GM12878 (cell line): ENCODE measurements around the gene PREX1. TPM values are rescaled to one million over a fixed set of nuclear protein-coding genes. Genes with fewer than 3 reads are reported as not detected.

ENCODE experiments used
- ATAC-seq: fragments of 200-7000 bp; cut with Tn5 transposase; 3 replicates; pipeline ENCODE4 v1.9.1; 2020; ENCODE audit warnings: mild to moderate bottlenecking, moderate library complexity
- BruUV-seq: library from RNA; stranded (reverse); fragments of 400-500 nt; replicated peaks from 2 replicates; lab custom pipeline; 2021; lab: Mats Ljungman, UMichigan
- CTCF ChIA-PET: fragments of 300-600 bp; sonication (Branson Sonifier 250); formaldehyde crosslinking; extraction: SDS; loops from one replicate; lab custom pipeline; 2021; ENCODE audit warnings: inconsistent platforms; lab: Yijun Ruan, JAX
- POLR2A ChIA-PET: fragments of 350-600 bp; formaldehyde crosslinking; extraction: SDS; loops from one replicate; lab custom pipeline; 2021; ENCODE audit warnings: inconsistent platforms; lab: Charles Lee
- RAD21 ChIA-PET: fragments of 300-600 bp; sonication (Branson Sonifier 250); formaldehyde crosslinking; loops from one replicate; lab custom pipeline; 2023; ENCODE audit warnings: antibody characterized with exemption; ENCODE audit not compliant: unreplicated experiment; lab: Charles Lee
- SMC1A ChIA-PET: fragments of 300-600 bp; sonication (Branson Sonifier 250); formaldehyde crosslinking; loops from one replicate; lab custom pipeline; 2023; ENCODE audit not compliant: unreplicated experiment, uncharacterized antibody; lab: Charles Lee
- DNase-seq: peaks from one replicate; pipeline ENCODE4 v3.0.0-alpha.2; 2011; ENCODE audit warnings: low read depth, low spot score
- FAIRE-seq: peaks from 3 replicates; lab custom pipeline; 2011; peaks lifted over from hg19 to GRCh38; lab: Jason Lieb, UNC
- H2AFZ ChIP-seq: 2 replicates; pipeline ENCODE4 v1.6.0; 2011; ENCODE audit warnings: low read depth, low read length, control low read depth; ENCODE audit not compliant: control insufficient read depth
- H3K27ac ChIP-seq: 2 replicates; pipeline ENCODE4 v1.5.1; 2011; ENCODE audit warnings: control low read depth; ENCODE audit not compliant: control insufficient read depth, insufficient read depth
- H3K27me3 ChIP-seq, 2 experiments: replicated peaks in 1 of 2; 2 replicates each; pipeline versions ENCODE4 v1.6.0 to v1.6.1; 2011; ENCODE audit warnings: low read length in 1 of 2; ENCODE audit not compliant: control insufficient read depth in 2 of 2, insufficient read depth in 2 of 2
- H3K36me3 ChIP-seq, 2 experiments: 2 replicates each; pipeline ENCODE4 v1.5.1; 2011; ENCODE audit warnings: low read length in 1 of 2; ENCODE audit not compliant: control insufficient read depth in 2 of 2, insufficient read depth in 2 of 2
- H3K4me1 ChIP-seq: 2 replicates; pipeline ENCODE4 v1.6.1; 2011; ENCODE audit warnings: mild to moderate bottlenecking, low read length, moderate library complexity, mixed read lengths; ENCODE audit not compliant: control insufficient read depth, insufficient read depth
- H3K4me2 ChIP-seq: 2 replicates; pipeline ENCODE4 v1.6.0; 2011; ENCODE audit warnings: control low read depth; ENCODE audit not compliant: control insufficient read depth, insufficient read depth
- H3K4me3 ChIP-seq: fragments of 200-600 bp; sonication (generic); 2 replicates; pipeline ENCODE4 v1.5.1; 2016
- H3K79me2 ChIP-seq: 2 replicates; pipeline ENCODE4 v1.6.0; 2011; ENCODE audit warnings: low read length; ENCODE audit not compliant: control insufficient read depth, insufficient read depth
- H3K9ac ChIP-seq: 2 replicates; pipeline ENCODE4 v1.8.0; 2011; ENCODE audit warnings: low read length, control low read depth, mixed read lengths; ENCODE audit not compliant: control insufficient read depth, insufficient read depth
- H3K9me3 ChIP-seq: replicated peaks from 3 replicates; pipeline ENCODE4 v1.5.1; 2011; ENCODE audit warnings: mild to moderate bottlenecking, low read length; ENCODE audit not compliant: control insufficient read depth, insufficient read depth
- H4K20me1 ChIP-seq: 2 replicates; pipeline ENCODE4 v1.6.0; 2011; ENCODE audit not compliant: control insufficient read depth, insufficient read depth
- BACH1 ChIP-seq: fragments of 450-650 bp; IDR thresholded peaks from 2 replicates; pipeline ENCODE4 v1.6.1; 2017; ENCODE audit warnings: mild to moderate bottlenecking, borderline replicate concordance
- CEBPZ ChIP-seq: fragments of 150-350 bp; IDR thresholded peaks from 2 replicates; pipeline ENCODE4 v1.6.1; 2016; ENCODE audit warnings: low read depth, low read length
- CHD4 ChIP-seq: fragments of 200-600 bp; sonication (generic); IDR thresholded peaks from 2 replicates; pipeline ENCODE4 v1.6.1; 2016; ENCODE audit warnings: mild to moderate bottlenecking
- E4F1 ChIP-seq: fragments of 450-650 bp; IDR thresholded peaks from 2 replicates; pipeline ENCODE4 v1.6.1; 2018; ENCODE audit warnings: borderline replicate concordance, mild to moderate bottlenecking; ENCODE audit not compliant: partially characterized antibody
- ELK1 ChIP-seq: IDR thresholded peaks from 2 replicates; pipeline ENCODE4 v1.6.1; 2012; ENCODE audit warnings: low read depth, low read length, improper control_type of control experiment
- IRF4 ChIP-seq: IDR thresholded peaks from 2 replicates; pipeline ENCODE4 v1.6.1; 2011; ENCODE audit warnings: low read depth, low read length
- JUND ChIP-seq: IDR thresholded peaks from 2 replicates; pipeline ENCODE4 v1.6.1; 2012; ENCODE audit warnings: low read depth, mild to moderate bottlenecking, low read length, improper control_type of control experiment, moderate library complexity
- MXI1 ChIP-seq: fragments of 150-350 bp; IDR thresholded peaks from 2 replicates; pipeline ENCODE4 v1.6.1; 2011; ENCODE audit warnings: low read depth, mild to moderate bottlenecking, inconsistent platforms, low read length, improper control_type of control experiment
- MYC ChIP-seq: IDR thresholded peaks from 2 replicates; pipeline ENCODE4 v1.6.1; 2011; ENCODE audit warnings: mild to moderate bottlenecking, low read length, moderate library complexity, inconsistent platforms; ENCODE audit not compliant: insufficient read depth, insufficient replicate concordance, insufficient read length, severe bottlenecking
- NR2F1 ChIP-seq: fragments of 450-650 bp; conservative IDR thresholded peaks from 2 replicates; pipeline ENCODE4 v1.6.1; 2017; ENCODE audit warnings: mild to moderate bottlenecking
- NRF1 ChIP-seq: conservative IDR thresholded peaks from 2 replicates; pipeline ENCODE4 v1.6.1; 2011; ENCODE audit warnings: mild to moderate bottlenecking, low read depth, low read length, improper control_type of control experiment
- POLR2A ChIP-seq: IDR thresholded peaks from 2 replicates; pipeline ENCODE4 v1.6.1; 2011; ENCODE audit warnings: low read depth, mild to moderate bottlenecking, low read length
- SMAD5 ChIP-seq: IDR thresholded peaks from 2 replicates; pipeline ENCODE4 v1.6.1; 2016; ENCODE audit warnings: antibody characterized with exemption, low read depth
- USF2 ChIP-seq: IDR thresholded peaks from 2 replicates; pipeline ENCODE4 v1.6.1; 2011; ENCODE audit warnings: low read depth, low read length, improper control_type of control experiment, borderline replicate concordance
- ZSCAN29 ChIP-seq: fragments of 450-650 bp; IDR thresholded peaks from 2 replicates; pipeline ENCODE4 v1.6.1; 2017; ENCODE audit warnings: mild to moderate bottlenecking, moderate library complexity
- WGBS: methylation state at CpG from one replicate; pipeline ENCODE4 v1.1.6; 2016; ENCODE audit warnings: low lambda C conversion rate; ENCODE audit not compliant: insufficient replicate concordance, insufficient coverage; ENCODE audit errors: missing lambda C conversion rate; 5-methylcytosine and 5-hydroxymethylcytosine counted together
- in situ Hi-C: fragments of 300-500 bp; cut with MboI; formaldehyde crosslinking; loops from 9 replicates; pipeline ENCODE4 v1.14.3; 2018; ENCODE audit warnings: mixed read lengths
- intact Hi-C: fragments of 100-400 bp; cut with micrococcal nuclease; formaldehyde crosslinking; loops from one replicate; pipeline ENCODE4 v1.14.2; 2022; ENCODE audit not compliant: unreplicated experiment
- polyA plus RNA-seq, 11 experiments: library from polyadenylated mRNA; depleted of rRNA in 4 of 11; unstranded in 6 of 11; stranded (reverse) in 5 of 11; fragments of >200 nt; fragmentation: Nextera tagmentation in 4 of 11; fragmentation: Illumina TruSeq in 1 of 11; extraction: Ambion mirVana in 4 of 11; extraction: Trizol in 1 of 11; gene quantifications; 1 replicate in 1 of 11; 2 replicates in 10 of 11; pipeline versions ENCODE4 v1.2.1 to v1.2.3, GENCODE V29; 2011 to 2016; ENCODE audit warnings: inconsistent platforms in 2 of 11, missing spikeins in 2 of 11, low read depth in 1 of 11
- total RNA-seq, 4 experiments: library from RNA; depleted of rRNA in 3 of 4; stranded (reverse); fragments of >200 nt in 3 of 4; fragmentation: Illumina TruSeq in 1 of 4; extraction: Trizol in 1 of 4; gene quantifications; 2 replicates each; pipeline versions ENCODE4 v1.2.1 to v1.2.3, GENCODE V29; 2013 to 2021

PREX1 gene
- total and polyA plus RNA-seq, 10 of the 15 experiments (the other 5 are each of a cell fraction or from before 2014, with no cell fraction given) = 2.6 to 114 (median 38.9) TPM

GRCh38 chr20:48597521-48598302 is 230.1 kb downstream of the PREX1 start:
- intact Hi-C loops = no loop called here
- Histone ChIP-seq H3K36me3 (no peaks in the 10 kb centered on the region), H3K4me2 (no peak overlapping the region), H3K27me3 (no peaks in the 10 kb centered on the region), H3K9me3 (no peaks in the 10 kb centered on the region)
- ChIA-PET POLR2A (no interaction called here), CTCF (interaction anchor here (2.0 kb wide), 1 partner anchor 23 kb away, joined by 6 read pairs; no protein-coding TSS in a partner anchor), RAD21 (no interaction called here), SMC1A (interaction anchor here (1.0 kb wide), 1 partner anchor 23 kb away, joined by 3 read pairs; no protein-coding TSS in a partner anchor)
- FAIRE-seq = no peak
- ATAC-seq = no peak
- no TSS peak for BruUV-seq
- 35% methylated on average over 12 of the region's 12 CpGs for WGBS
- TF ChIP-seq POLR2A (no peak), USF2 (no peak), E4F1 (no peak), CHD4 (no peak), SMAD5 (no peak), MXI1 (no peak), ELK1 (no peak), MYC (no peak), JUND (no peak), IRF4 (no peak), ZSCAN29 (no peak), BACH1 (no peak), NRF1 (no peak), NR2F1 (no peak), CEBPZ (no peak)
- TF ChIP-seq, all 136 proteins: peak for 0
- Histone ChIP-seq H4K20me1 (no peaks in the 10 kb centered on the region), H3K79me2 (no peaks in the 10 kb centered on the region), H3K27ac (no peak overlapping the region), H3K9ac (no peak overlapping the region), H3K4me1 (no peaks in the 10 kb centered on the region), H3K4me3 (no peak overlapping the region), H2AFZ (no peak overlapping the region)
- DNase-seq = no peak
- in situ Hi-C loops = no loop called here
